Neural cell (in vitro differentiated cells): ENCODE measurements around the gene NPAS3. TPM values are rescaled to one million over a fixed set of nuclear protein-coding genes. Genes with fewer than 3 reads are reported as not detected.

ENCODE experiments used
- H2AFZ ChIP-seq: fragments of 200-600, 300-800 bp; sonication (generic), shearing (Covaris generic); 2 replicates; pipeline ENCODE4 v1.6.0; 2014; ENCODE audit warnings: low read depth, mild to moderate bottlenecking, antibody characterized with exemption, low read length, moderate library complexity
- H3F3A ChIP-seq: fragments of 200-600 bp; shearing (Covaris generic); 2 replicates; pipeline ENCODE4 v1.6.1; 2016; ENCODE audit warnings: mild to moderate bottlenecking, moderate library complexity, mixed read lengths, antibody characterized with exemption, low read length; ENCODE audit not compliant: insufficient read depth, poor library complexity, severe bottlenecking
- H3K27ac ChIP-seq: fragments of 200-600, 300-800 bp; sonication (generic), shearing (Covaris generic); 2 replicates; pipeline ENCODE4 v1.5.1; 2014; ENCODE audit warnings: mild to moderate bottlenecking, low read length, moderate library complexity
- H3K27me3 ChIP-seq: fragments of 300-800, 200-600 bp; sonication (generic), shearing (Covaris generic); 2 replicates; pipeline ENCODE4 v1.6.0; 2014; ENCODE audit warnings: mild to moderate bottlenecking, low read depth, low read length, moderate library complexity; ENCODE audit not compliant: insufficient read depth
- H3K36me3 ChIP-seq: fragments of 300-800, 200-600 bp; sonication (generic), shearing (Covaris generic); 2 replicates; pipeline ENCODE4 v1.5.1; 2014; ENCODE audit warnings: mild to moderate bottlenecking, antibody characterized with exemption, low read length, moderate library complexity; ENCODE audit not compliant: insufficient read depth
- H3K4me2 ChIP-seq: fragments of 300-800, 200-600 bp; sonication (generic), shearing (Covaris generic); 2 replicates; pipeline ENCODE4 v1.6.0; 2014; ENCODE audit warnings: mild to moderate bottlenecking, low read length
- H3K4me3 ChIP-seq: fragments of 300-800, 200-600 bp; sonication (generic), shearing (Covaris generic); 2 replicates; pipeline ENCODE4 v1.5.1; 2014; ENCODE audit warnings: mild to moderate bottlenecking, low read length, moderate library complexity
- H3K79me2 ChIP-seq: fragments of 200-600 bp; shearing (Covaris generic); replicated peaks from 2 replicates; pipeline ENCODE4 v1.6.0; 2014; ENCODE audit warnings: mild to moderate bottlenecking, low read length, moderate library complexity; ENCODE audit not compliant: insufficient read depth
- H3K9ac ChIP-seq: fragments of 300-800, 200-600 bp; sonication (generic), shearing (Covaris generic); 2 replicates; pipeline ENCODE4 v1.6.1; 2016; ENCODE audit warnings: mild to moderate bottlenecking, low read length, mixed read lengths
- H3K9me2 ChIP-seq: fragments of 200-600 bp; shearing (Covaris generic); 2 replicates; pipeline ENCODE4 v1.6.1; 2016; ENCODE audit warnings: mild to moderate bottlenecking, low read length, mixed read lengths; ENCODE audit not compliant: insufficient read depth
- H3K9me3 ChIP-seq: fragments of 200-600, 300-800 bp; sonication (generic), shearing (Covaris generic); 2 replicates; pipeline ENCODE4 v1.6.1; 2016; ENCODE audit warnings: mild to moderate bottlenecking, mixed run types, low read length, moderate library complexity, mixed read lengths
- H4K20me1 ChIP-seq: fragments of 200-600 bp; shearing (Covaris generic); 2 replicates; pipeline ENCODE4 v1.6.1; 2016; ENCODE audit warnings: mild to moderate bottlenecking, mixed run types; ENCODE audit not compliant: insufficient read depth
- CTCF ChIP-seq: fragments of 450-650 bp; IDR thresholded peaks from 2 replicates; pipeline ENCODE4 v1.5.1; 2014; ENCODE audit warnings: antibody characterized with exemption, mild to moderate bottlenecking, moderate library complexity; ENCODE audit not compliant: poor library complexity, severe bottlenecking
- EP300 ChIP-seq: fragments of 450-650 bp; conservative IDR thresholded peaks from 2 replicates; pipeline ENCODE4 v1.6.1; 2014; ENCODE audit warnings: antibody characterized with exemption, mild to moderate bottlenecking, moderate library complexity; ENCODE audit not compliant: poor library complexity, severe bottlenecking
- EZH2 ChIP-seq: fragments of 200-600, 300-800 bp; shearing (Covaris generic), sonication (generic); IDR thresholded peaks from 2 replicates; pipeline ENCODE4 v1.6.1; 2014; ENCODE audit warnings: antibody characterized with exemption, low read length, borderline replicate concordance, mild to moderate bottlenecking; ENCODE audit not compliant: insufficient read depth, poor library complexity, severe bottlenecking
- MXI1 ChIP-seq: fragments of 450-650 bp; conservative IDR thresholded peaks from 2 replicates; pipeline ENCODE4 v1.6.1; 2014; ENCODE audit warnings: antibody characterized with exemption, mild to moderate bottlenecking; ENCODE audit not compliant: poor library complexity, severe bottlenecking
- POLR2AphosphoS5 ChIP-seq: IDR thresholded peaks from 2 replicates; pipeline ENCODE4 v1.6.1; 2012
- RAD21 ChIP-seq: fragments of 450-650 bp; conservative IDR thresholded peaks from 2 replicates; pipeline ENCODE4 v1.6.1; 2014; ENCODE audit warnings: antibody characterized with exemption, mild to moderate bottlenecking, moderate library complexity
- REST ChIP-seq: IDR thresholded peaks from 2 replicates; pipeline ENCODE4 v1.6.1; 2012; ENCODE audit warnings: borderline replicate concordance
- SMC3 ChIP-seq: fragments of 450-650 bp; conservative IDR thresholded peaks from 2 replicates; pipeline ENCODE4 v1.6.1; 2014; ENCODE audit warnings: antibody characterized with exemption, mild to moderate bottlenecking, moderate library complexity; ENCODE audit not compliant: poor library complexity
- TAF1 ChIP-seq: IDR thresholded peaks from 2 replicates; pipeline ENCODE4 v1.6.1; 2012; ENCODE audit warnings: low read depth
- polyA plus RNA-seq: library from polyadenylated mRNA; depleted of rRNA; stranded (reverse); fragments of >200 nt; gene quantifications from 2 replicates; pipeline ENCODE4 v1.2.3, GENCODE V29; 2014

Gene NPAS3
- polyA plus RNA-seq, 1 donor from 2014 or later: 1.3 TPM

GRCh38 chr14:33691907-33692306 lies 753.2 kb downstream of the NPAS3 start:
- H3K27ac ChIP-seq: no peak overlapping the region
- TF ChIP-seq CTCF (no peak), EP300 (no peak), MXI1 (no peak), POLR2AphosphoS5 (no peak), RAD21 (no peak), TAF1 (no peak)
- no peaks in the 10 kb centered on the region for H3K36me3 ChIP-seq
- no peaks in the 10 kb centered on the region for H3F3A ChIP-seq
- H3K4me3 ChIP-seq: no peak overlapping the region
- H2AFZ ChIP-seq: no peak overlapping the region
- no peaks in the 10 kb centered on the region for H3K9me3 ChIP-seq
- no peak overlapping the region for H3K9ac ChIP-seq
- no peaks in the 10 kb centered on the region for H4K20me1 ChIP-seq
- H3K4me2 ChIP-seq: no peak overlapping the region
- H3K27me3 ChIP-seq: no peaks in the 10 kb centered on the region
- H3K9me2 ChIP-seq: no peaks in the 10 kb centered on the region
- H3K79me2 ChIP-seq: no peaks in the 10 kb centered on the region

- no peak overlapping the region for H2AFZ ChIP-seq
- no peaks in the 10 kb centered on the region for H3K9me3 ChIP-seq
- H3K79me2 ChIP-seq: no peaks in the 10 kb centered on the region
- H3K4me2 ChIP-seq: no peak overlapping the region
- no peaks in the 10 kb centered on the region for H3K36me3 ChIP-seq
- H3F3A ChIP-seq: no peaks in the 10 kb centered on the region
- H3K27ac ChIP-seq: no peak overlapping the region
- TF ChIP-seq MXI1 (no peak), EZH2 (no peak), RAD21 (no peak), REST (no peak), CTCF (no peak), EP300 (no peak), SMC3 (no peak), POLR2AphosphoS5 (no peak), TAF1 (no peak)
- H3K9me2 ChIP-seq: no peaks in the 10 kb centered on the region
- no peaks in the 10 kb centered on the region for H3K27me3 ChIP-seq
- H4K20me1 ChIP-seq: no peaks in the 10 kb centered on the region
- no peak overlapping the region for H3K9ac ChIP-seq
- H3K4me3 ChIP-seq: no peak overlapping the region
Measured at GRCh38 chr14:33692762-33693161, 754.1 kb downstream of the NPAS3 start.
